NT2/D1 (cell line): Measurements from ENCODE around the gene ZBTB40.

Experiments used
- SUZ12 ChIP-seq: IDR thresholded peaks from 2 replicates; pipeline ENCODE4 v1.6.1; 2011; ENCODE audit not compliant: insufficient read length, insufficient read depth; ENCODE audit errors: extremely low read depth
- YY1 ChIP-seq: IDR thresholded peaks from 2 replicates; pipeline ENCODE4 v1.6.1; 2011; ENCODE audit not compliant: insufficient read length, insufficient read depth
- ZNF274 ChIP-seq: IDR thresholded peaks from 2 replicates; pipeline ENCODE4 v1.6.1; 2011; ENCODE audit warnings: mild to moderate bottlenecking, low read depth, low read length

- no peak for TF ChIP-seq SUZ12
- no peak for TF ChIP-seq YY1
- TF ChIP-seq ZNF274, result no peak
These were observed 102.4 kb downstream of the ZBTB40 start for GRCh38 chr1:22553991-22554522.
